ENCODE measurements around the gene ADISSP. TPM values are rescaled to one million over a fixed set of nuclear protein-coding genes. Genes with fewer than 3 reads are reported as not detected.

ADISSP gene
- total RNA-seq, 1 donor from 2014 or later, result 43.2 TPM

DNA sequence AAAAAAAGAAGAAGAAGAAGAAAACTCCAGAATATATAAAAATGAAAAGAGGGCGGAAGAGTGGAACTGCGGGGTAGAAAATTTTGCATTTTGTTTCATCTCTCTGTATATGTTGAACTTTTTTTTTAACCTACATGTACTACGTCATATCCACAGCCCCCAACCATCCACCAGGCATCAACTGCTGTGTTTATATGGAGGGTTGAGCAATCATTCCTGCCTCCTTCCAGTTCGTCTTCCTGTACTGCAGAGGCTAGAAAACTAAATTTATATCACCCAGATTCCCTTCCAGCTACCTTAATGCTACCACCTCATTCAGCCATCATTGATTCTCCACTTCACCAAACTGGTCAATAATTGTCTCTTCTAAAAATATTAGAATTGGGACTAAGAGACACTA, 45.6 kb downstream of the ADISSP start:
- Histone ChIP-seq H3K27me3 (ENCODE audit: insufficient read depth, low read length) (peaks cover 12% of the 10 kb centered on the region), H3K79me2 (ENCODE audit: insufficient read depth, low read length) (no peaks in the 10 kb centered on the region), H3K9ac (ENCODE audit: low read length) (no peak overlapping the region), H3K27ac (ENCODE audit: low read depth, low read length) (no peak overlapping the region), H2AFZ (ENCODE audit: low read depth, low read length) (no peak overlapping the region), H3K36me3 (ENCODE audit: insufficient read depth, low read length) (no peaks in the 10 kb centered on the region), H3K9me3 (ENCODE audit: insufficient read depth, low read depth, low read length) (no peaks in the 10 kb centered on the region), H4K20me1 (ENCODE audit: insufficient read depth, low read length) (no peaks in the 10 kb centered on the region), H3K4me1 (ENCODE audit: insufficient read depth, low read length) (no peaks in the 10 kb centered on the region), H3K4me3 (ENCODE audit: insufficient read depth, low read depth, low read length) (no peak overlapping the region), H3K4me2 (ENCODE audit: low read length) (no peak overlapping the region)
- H3K4me1 Mint-ChIP-seq (ENCODE audit: low read depth, unreplicated experiment), result no peaks in the 10 kb centered on the region
- H3K36me3 Mint-ChIP-seq (ENCODE audit: low read depth, unreplicated experiment), result no peaks in the 10 kb centered on the region
- H3K27me3 Mint-ChIP-seq (ENCODE audit: low read depth, unreplicated experiment), result peaks cover 16% of the 10 kb centered on the region
- DNase-seq (ENCODE audit: low read depth) (no peak), FAIRE-seq (no peak)
- no peaks in the 10 kb centered on the region for H3K9me3 Mint-ChIP-seq (ENCODE audit: unreplicated experiment)
- H3K27ac Mint-ChIP-seq (ENCODE audit: unreplicated experiment), result no peak overlapping the region
- TF ChIP-seq, protein P1, sequence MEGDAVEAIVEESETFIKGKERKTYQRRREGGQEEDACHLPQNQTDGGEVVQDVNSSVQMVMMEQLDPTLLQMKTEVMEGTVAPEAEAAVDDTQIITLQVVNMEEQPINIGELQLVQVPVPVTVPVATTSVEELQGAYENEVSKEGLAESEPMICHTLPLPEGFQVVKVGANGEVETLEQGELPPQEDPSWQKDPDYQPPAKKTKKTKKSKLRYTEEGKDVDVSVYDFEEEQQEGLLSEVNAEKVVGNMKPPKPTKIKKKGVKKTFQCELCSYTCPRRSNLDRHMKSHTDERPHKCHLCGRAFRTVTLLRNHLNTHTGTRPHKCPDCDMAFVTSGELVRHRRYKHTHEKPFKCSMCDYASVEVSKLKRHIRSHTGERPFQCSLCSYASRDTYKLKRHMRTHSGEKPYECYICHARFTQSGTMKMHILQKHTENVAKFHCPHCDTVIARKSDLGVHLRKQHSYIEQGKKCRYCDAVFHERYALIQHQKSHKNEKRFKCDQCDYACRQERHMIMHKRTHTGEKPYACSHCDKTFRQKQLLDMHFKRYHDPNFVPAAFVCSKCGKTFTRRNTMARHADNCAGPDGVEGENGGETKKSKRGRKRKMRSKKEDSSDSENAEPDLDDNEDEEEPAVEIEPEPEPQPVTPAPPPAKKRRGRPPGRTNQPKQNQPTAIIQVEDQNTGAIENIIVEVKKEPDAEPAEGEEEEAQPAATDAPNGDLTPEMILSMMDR (IDR thresholded peaks at IDR 0.05; ENCODE audit: insufficient read depth, low read depth, low read length), result no peak
- no peak for TF ChIP-seq EZH2 (IDR thresholded peaks at IDR 0.05; ENCODE audit: insufficient read depth, low read length)
- no peak overlapping the region for H3K4me3 Mint-ChIP-seq (ENCODE audit: unreplicated experiment)

DNA sequence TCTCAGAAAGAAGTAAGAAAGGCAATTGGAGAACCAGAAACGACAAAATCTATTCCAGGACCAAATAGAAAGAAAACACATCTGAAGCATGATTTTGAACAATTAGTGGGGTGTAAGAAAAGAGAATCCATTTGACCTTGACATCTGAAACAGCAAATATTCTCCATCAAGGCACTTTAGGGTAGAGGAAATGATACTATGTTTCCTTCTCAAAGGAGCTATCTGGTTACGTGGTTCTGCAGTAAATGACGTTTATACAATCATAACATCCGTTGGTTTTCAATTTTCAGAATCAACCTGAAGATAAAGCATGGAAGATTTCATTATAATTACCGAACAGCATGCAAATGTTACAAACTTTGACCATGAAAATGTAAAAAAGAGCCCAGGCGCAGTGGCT, 46.9 kb downstream of the ADISSP start:
- H3K4me1 ChIP-seq (ENCODE audit: insufficient read depth, low read length), result no peaks in the 10 kb centered on the region
- Mint-ChIP-seq H3K4me1 (ENCODE audit: low read depth, unreplicated experiment) (no peaks in the 10 kb centered on the region), H3K27ac (ENCODE audit: unreplicated experiment) (no peak overlapping the region), H3K36me3 (ENCODE audit: low read depth, unreplicated experiment) (no peaks in the 10 kb centered on the region), H3K4me3 (ENCODE audit: unreplicated experiment) (no peak overlapping the region), H3K9me3 (ENCODE audit: unreplicated experiment) (no peaks in the 10 kb centered on the region), H3K27me3 (ENCODE audit: low read depth, unreplicated experiment) (peaks cover 16% of the 10 kb centered on the region)
- H3K36me3 ChIP-seq (ENCODE audit: insufficient read depth, low read length), result no peaks in the 10 kb centered on the region
- peaks cover 12% of the 10 kb centered on the region for H3K27me3 ChIP-seq (ENCODE audit: insufficient read depth, low read length)
- H3K9me3 ChIP-seq (ENCODE audit: insufficient read depth, low read depth, low read length), result no peaks in the 10 kb centered on the region
- H3K79me2 ChIP-seq (ENCODE audit: insufficient read depth, low read length), result no peaks in the 10 kb centered on the region
- DNase-seq (ENCODE audit: low read depth), result no peak
- no peak overlapping the region for H2AFZ ChIP-seq (ENCODE audit: low read depth, low read length)
- H3K9ac ChIP-seq (ENCODE audit: low read length), result no peak overlapping the region
- H4K20me1 ChIP-seq (ENCODE audit: insufficient read depth, low read length), result no peaks in the 10 kb centered on the region
- no peak overlapping the region for H3K27ac ChIP-seq (ENCODE audit: low read depth, low read length)
- TF ChIP-seq, protein P1 (IDR thresholded peaks at IDR 0.05; ENCODE audit: insufficient read depth, low read depth, low read length), result no peak
- no peak for TF ChIP-seq EZH2 (IDR thresholded peaks at IDR 0.05; ENCODE audit: insufficient read depth, low read length)
- no peak for FAIRE-seq
- H3K4me3 ChIP-seq (ENCODE audit: insufficient read depth, low read depth, low read length), result no peak overlapping the region
- no peak overlapping the region for H3K4me2 ChIP-seq (ENCODE audit: low read length)

DNA sequence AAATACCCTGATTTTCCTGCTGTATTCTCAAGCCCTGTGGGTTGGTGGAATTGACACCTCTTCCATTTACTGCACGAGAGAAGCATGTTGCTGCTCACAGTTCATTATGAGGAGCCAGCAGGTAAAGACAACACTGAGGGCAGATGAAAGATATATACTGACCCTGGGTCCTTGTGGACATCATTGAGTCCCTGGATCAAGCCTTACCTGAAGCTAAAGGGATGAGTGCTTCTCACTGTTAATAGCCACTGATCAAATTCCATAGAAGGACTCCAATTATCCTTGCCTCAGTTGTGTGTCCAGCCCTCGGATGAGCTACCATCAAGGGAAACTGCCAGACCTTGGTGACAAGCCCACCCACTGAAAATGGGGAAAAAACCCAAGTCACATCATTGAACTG, 47.5 kb downstream of the ADISSP start:
- Histone ChIP-seq H3K9ac (ENCODE audit: low read length) (no peak overlapping the region), H3K4me3 (ENCODE audit: insufficient read depth, low read depth, low read length) (no peak overlapping the region), H3K27me3 (ENCODE audit: insufficient read depth, low read length) (peaks cover 12% of the 10 kb centered on the region), H3K27ac (ENCODE audit: low read depth, low read length) (no peak overlapping the region), H3K36me3 (ENCODE audit: insufficient read depth, low read length) (no peaks in the 10 kb centered on the region), H3K4me1 (ENCODE audit: insufficient read depth, low read length) (no peaks in the 10 kb centered on the region), H3K79me2 (ENCODE audit: insufficient read depth, low read length) (no peaks in the 10 kb centered on the region), H3K4me2 (ENCODE audit: low read length) (no peak overlapping the region), H3K9me3 (ENCODE audit: insufficient read depth, low read depth, low read length) (no peaks in the 10 kb centered on the region), H2AFZ (ENCODE audit: low read depth, low read length) (no peak overlapping the region), H4K20me1 (ENCODE audit: insufficient read depth, low read length) (no peaks in the 10 kb centered on the region)
- H3K4me3 Mint-ChIP-seq (ENCODE audit: unreplicated experiment), result no peak overlapping the region
- no peak for DNase-seq (ENCODE audit: low read depth)
- FAIRE-seq, result no peak
- TF ChIP-seq EZH2 (IDR thresholded peaks at IDR 0.05; ENCODE audit: insufficient read depth, low read length), result no peak
- TF ChIP-seq, protein P1 (IDR thresholded peaks at IDR 0.05; ENCODE audit: insufficient read depth, low read depth, low read length), result no peak
- no peaks in the 10 kb centered on the region for H3K4me1 Mint-ChIP-seq (ENCODE audit: low read depth, unreplicated experiment)
- no peaks in the 10 kb centered on the region for H3K36me3 Mint-ChIP-seq (ENCODE audit: low read depth, unreplicated experiment)
- no peak overlapping the region for H3K27ac Mint-ChIP-seq (ENCODE audit: unreplicated experiment)
- no peaks in the 10 kb centered on the region for H3K9me3 Mint-ChIP-seq (ENCODE audit: unreplicated experiment)
- H3K27me3 Mint-ChIP-seq (ENCODE audit: low read depth, unreplicated experiment), result peaks cover 16% of the 10 kb centered on the region
